ENCODE results near the gene CHMP4B. TPM values are rescaled to one million over a fixed set of nuclear protein-coding genes. Genes with fewer than 3 reads are reported as not detected.

The CHMP4B gene
- total RNA-seq, 1 donor from 2014 or later: 59.2 TPM

DNA sequence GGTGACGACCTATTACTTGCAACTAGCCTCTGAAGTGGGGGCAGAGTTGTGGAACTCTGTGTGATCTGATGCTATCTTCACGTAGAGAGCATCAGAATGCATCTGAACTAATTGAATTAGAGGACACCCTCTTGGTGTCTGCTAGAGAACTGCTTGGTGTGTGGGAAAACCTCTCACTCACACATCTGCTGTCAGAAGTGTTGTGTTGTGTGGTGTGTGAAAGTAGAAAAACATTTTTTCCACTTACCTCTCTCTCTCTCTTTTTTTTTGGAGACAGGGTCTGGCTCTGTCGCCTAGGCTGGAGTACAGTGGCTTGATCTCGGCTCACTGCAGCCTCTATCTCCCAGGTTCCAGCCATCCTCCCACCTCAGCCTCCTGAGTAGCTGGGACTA lies 90.0 kb downstream of the CHMP4B start:
- no peak for DNase-seq (ENCODE audit: low read depth)
- H3K4me3 ChIP-seq (ENCODE audit: low read depth, low read length): no peak overlapping the region
- peaks cover 3% of the 10 kb centered on the region for H3K27me3 ChIP-seq (ENCODE audit: control insufficient read depth, insufficient read depth, low read length)
- H3K36me3 ChIP-seq (ENCODE audit: control insufficient read depth, insufficient read depth, low read length): no peaks in the 10 kb centered on the region
- TF ChIP-seq, protein P1, sequence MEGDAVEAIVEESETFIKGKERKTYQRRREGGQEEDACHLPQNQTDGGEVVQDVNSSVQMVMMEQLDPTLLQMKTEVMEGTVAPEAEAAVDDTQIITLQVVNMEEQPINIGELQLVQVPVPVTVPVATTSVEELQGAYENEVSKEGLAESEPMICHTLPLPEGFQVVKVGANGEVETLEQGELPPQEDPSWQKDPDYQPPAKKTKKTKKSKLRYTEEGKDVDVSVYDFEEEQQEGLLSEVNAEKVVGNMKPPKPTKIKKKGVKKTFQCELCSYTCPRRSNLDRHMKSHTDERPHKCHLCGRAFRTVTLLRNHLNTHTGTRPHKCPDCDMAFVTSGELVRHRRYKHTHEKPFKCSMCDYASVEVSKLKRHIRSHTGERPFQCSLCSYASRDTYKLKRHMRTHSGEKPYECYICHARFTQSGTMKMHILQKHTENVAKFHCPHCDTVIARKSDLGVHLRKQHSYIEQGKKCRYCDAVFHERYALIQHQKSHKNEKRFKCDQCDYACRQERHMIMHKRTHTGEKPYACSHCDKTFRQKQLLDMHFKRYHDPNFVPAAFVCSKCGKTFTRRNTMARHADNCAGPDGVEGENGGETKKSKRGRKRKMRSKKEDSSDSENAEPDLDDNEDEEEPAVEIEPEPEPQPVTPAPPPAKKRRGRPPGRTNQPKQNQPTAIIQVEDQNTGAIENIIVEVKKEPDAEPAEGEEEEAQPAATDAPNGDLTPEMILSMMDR (IDR thresholded peaks at IDR 0.05; ENCODE audit: insufficient read depth, low read length, poor library complexity, severe bottlenecking): no peak

DNA sequence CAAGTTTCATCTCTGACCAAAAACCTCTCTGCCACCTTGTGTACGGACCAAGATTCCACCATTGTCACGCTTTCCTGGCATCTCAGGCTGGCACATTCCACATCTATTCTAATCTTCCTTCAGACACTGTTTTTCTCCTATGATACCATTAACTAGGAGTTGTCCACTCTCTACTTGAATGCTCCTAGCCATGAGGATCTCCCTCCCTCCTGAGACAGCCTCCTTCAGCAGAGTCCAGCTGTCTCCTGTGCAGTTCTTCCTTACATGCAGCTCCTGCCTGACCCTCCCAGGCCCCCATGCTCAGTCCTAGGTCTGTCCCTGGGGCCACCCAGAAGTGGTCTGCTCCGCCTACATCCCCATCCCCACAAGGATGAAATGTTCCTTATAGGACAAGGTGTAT lies 90.9 kb downstream of the CHMP4B start:
- Histone ChIP-seq H3K4me3 (ENCODE audit: low read depth, low read length) (no peak overlapping the region), H3K27me3 (ENCODE audit: control insufficient read depth, insufficient read depth, low read length) (no peaks in the 10 kb centered on the region), H3K36me3 (ENCODE audit: control insufficient read depth, insufficient read depth, low read length) (no peaks in the 10 kb centered on the region)
- no peak for DNase-seq (ENCODE audit: low read depth)
- TF ChIP-seq, protein P1 (IDR thresholded peaks at IDR 0.05; ENCODE audit: insufficient read depth, low read length, poor library complexity, severe bottlenecking): no peak

Other genes starting within 250 kb of the CHMP4B start
- not detected in 2 replicates for gene C20orf144, start 149.0 kb upstream of the CHMP4B start, total RNA-seq
- gene ACTL10, start 144.4 kb upstream of the CHMP4B start, total RNA-seq: 3.1 and 3.6 TPM in 2 replicates
- 17.5 and 20.6 TPM in 2 replicates for gene NECAB3, start 136.9 kb upstream of the CHMP4B start, total RNA-seq
- gene E2F1, start 125.0 kb upstream of the CHMP4B start, total RNA-seq: 3.2 and 4.1 TPM in 2 replicates
- gene PXMP4, start 91.0 kb upstream of the CHMP4B start, total RNA-seq: 3.9 and 8.1 TPM in 2 replicates
- 1.2 and 2.3 TPM in 2 replicates for gene ZNF341, start 79.4 kb upstream of the CHMP4B start, total RNA-seq
- 119 and 138 TPM in 2 replicates for gene RALY, start 182.6 kb downstream of the CHMP4B start, total RNA-seq

All from kidney epithelial cell (primary cell).